GM21390 (cell line): ENCODE data around the gene AGPAT2.

ENCODE experiments used
- ATAC-seq: cut with Tn5 transposase; IDR thresholded peaks from one replicate; pipeline ENCODE4 v1.9.1; 2021; ENCODE audit not compliant: unreplicated experiment

Gene AGPAT2

DNA sequence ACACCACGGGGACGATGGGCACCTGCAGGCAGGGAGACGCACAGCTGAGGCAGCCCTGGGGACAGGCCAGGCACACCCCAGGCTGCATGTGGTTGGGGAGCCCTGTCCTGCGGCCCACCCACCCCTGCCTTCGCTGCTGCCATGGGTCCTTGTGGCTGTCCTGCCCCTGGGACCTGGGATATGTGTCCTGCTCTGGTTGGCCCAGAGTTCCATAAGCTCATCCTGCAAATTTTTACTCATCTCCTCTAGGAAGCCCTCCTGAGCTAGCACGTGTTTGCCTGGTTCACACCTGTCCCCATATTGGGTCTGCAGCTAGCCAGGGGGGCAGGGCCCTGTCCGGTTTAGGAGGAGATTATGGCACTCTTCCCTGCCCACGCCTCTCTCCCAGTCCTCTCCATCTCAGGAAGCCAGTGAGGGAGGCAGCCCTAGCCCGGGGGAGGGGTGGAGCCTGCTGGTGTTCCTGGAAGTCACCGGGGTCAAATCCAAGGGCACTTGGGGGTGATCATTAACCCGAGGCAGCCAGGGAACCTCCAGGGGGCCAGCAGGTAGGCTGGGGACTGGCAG, 12.4 kb downstream of the AGPAT2 start:
- ATAC-seq: no peak

- ATAC-seq: no peak
These were observed 13.1 kb downstream of the AGPAT2 start for GRCh38 chr9:136673975-136674785.

DNA sequence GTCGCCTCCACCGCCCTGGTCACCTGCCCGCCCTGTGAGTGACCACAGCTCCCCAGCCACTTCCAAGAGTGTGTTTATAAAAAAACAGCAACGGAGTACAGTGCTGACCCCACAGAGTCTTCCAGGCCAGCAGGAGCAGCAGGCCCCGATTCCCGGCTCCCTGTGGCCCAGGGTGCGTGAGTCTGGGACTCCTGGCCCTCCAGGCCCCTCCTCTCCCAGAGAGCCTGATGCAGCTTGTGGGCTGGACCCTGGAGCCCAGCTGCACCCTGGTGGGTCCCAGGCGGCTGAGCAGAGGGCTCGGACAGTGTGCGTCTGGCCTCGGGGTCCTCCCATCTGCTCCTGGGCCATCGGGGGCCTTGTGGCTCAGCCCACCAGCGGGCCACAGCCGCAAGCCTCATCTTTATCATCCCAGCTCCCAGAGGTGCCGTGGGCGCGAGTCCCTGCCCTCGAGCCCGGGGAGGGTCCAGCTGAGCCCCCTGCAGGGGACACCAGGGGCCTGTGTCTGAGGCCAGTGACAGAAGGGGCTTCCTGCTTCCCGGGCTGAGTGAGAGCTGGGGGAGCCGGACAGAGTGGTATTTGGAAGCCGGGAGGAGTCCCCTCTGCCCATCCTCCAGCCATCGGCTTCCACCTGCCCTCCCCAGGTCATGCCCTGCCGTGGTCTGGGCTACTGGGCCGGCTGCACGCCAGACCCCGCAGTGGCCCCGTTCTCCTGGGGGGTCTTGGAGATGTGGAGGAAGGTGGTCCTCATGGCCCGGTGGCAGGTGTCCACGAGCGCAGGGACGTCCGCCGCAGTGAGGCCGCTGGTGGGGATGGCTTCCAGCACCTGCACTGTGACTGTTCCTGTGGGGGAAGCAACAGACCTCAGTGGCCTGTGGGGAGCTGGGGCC, 13.9 kb downstream of the AGPAT2 start:
- no peak for ATAC-seq

- ATAC-seq: no peak
These were observed 14.7 kb downstream of the AGPAT2 start for GRCh38 chr9:136672431-136673087.

DNA sequence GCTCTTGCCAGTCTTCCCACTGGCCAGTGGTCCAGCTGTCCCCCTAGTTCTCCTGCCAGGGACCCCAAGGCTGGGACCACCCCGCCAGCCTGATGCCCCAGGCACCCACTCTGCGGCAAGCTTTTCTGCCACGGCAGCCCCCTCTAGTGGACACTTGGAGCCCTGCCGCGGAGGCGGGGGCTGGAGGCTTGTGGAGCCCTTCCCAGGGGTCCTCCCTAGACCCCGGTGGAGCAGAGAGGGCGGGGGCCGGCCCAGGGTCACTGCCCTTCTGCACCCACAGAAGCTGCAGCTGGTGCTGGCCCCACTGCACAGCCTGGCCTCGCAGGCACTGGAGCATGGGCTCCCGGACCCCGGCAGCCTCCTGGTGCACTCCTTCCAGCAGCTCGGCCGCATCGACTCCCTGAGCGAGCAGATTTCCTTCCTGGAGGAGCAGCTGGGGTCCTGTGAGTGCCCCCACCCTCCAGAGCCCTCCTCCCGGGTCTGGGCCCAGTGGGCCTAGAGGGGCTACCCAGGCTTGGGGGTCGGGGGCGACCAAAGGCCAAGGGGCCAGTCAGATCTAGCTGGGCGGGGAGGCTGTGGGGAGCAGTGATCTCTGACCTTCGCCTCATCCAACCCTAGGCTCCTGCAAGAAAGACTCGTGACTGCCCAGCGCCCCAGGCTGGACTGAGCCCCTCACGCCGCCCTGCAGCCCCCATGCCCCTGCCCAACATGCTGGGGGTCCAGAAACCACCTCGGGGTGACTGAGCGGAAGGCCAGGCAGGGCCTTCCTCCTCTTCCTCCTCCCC, 15.4 kb downstream of the AGPAT2 start:
- ATAC-seq: no peak

GRCh38 chr9:136671254-136671614, 16.0 kb downstream of the AGPAT2 start:
- ATAC-seq: no peak

DNA sequence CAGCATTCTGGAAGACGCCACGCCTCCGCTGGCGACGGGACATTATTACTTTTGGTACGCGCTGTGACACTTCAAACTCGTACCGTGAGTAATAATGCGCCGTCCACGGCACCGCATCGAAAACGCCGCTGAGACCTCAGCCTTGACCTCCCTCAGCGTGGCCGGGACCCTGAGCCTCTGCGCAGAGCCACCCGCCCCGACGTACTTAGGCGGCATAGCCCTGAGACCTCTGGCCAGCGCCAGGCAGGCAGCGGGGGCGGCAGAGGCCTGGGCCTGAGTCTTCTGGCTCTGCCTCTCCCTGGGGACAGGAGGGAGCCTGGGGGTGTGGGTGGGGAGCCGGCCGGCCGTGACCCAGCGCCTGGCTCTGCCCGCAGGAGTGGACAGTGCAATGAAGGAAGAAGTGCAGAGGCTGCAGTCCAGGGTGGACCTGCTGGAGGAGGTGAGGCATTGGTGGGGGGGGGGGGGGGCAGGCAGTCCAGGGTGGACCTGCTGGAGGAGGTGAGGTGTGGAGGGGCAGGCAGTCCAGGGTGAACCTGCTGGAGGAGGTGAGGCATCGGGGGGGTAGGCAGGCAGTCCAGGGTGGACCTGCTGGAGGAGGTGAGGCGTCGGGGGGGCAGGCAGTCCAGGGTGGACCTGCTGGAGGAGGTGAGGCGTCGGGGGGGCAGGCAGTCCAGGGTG, 16.5 kb downstream of the AGPAT2 start:
- ATAC-seq: no peak

- no peak for ATAC-seq
These were observed 17.3 kb downstream of the AGPAT2 start for GRCh38 chr9:136669791-136670464.

DNA sequence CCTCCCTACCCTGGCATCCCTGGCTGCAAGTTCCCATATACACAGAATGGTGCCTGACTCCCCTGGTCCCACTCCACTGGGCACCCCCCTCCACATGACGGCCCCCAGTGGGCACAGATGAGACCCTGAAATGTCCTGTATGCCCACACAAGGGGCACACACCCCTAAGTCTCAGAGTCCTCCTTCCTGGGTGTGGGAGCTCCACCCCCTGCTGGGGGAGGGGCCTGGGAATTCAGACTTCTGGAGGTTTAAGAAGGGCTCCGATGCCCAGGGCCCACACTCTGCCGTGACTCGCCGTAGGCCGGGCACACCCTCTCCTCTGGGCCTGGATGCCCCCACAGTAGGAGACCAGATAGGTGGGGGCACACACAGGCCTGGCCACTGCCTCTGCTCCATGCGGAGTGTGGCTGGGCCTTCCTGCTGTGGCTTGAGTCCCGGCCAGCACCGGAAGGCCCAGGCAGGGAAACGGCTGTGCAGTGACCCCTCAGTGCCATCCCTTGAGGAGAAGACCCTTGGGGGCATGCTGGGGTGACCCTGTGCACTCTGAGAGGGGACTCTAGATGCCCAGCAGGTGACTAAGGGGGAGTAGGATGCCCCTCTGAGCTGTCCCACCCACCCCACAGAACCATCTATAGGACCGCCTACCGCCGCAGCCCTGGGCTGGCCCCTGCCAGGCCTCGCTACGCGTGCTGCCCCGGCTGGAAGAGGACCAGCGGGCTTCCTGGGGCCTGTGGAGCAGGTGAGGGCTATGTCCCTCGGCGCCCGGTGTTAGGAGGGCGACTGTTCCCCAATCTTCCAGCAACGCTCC, 18.1 kb downstream of the AGPAT2 start:
- ATAC-seq: no peak

DNA sequence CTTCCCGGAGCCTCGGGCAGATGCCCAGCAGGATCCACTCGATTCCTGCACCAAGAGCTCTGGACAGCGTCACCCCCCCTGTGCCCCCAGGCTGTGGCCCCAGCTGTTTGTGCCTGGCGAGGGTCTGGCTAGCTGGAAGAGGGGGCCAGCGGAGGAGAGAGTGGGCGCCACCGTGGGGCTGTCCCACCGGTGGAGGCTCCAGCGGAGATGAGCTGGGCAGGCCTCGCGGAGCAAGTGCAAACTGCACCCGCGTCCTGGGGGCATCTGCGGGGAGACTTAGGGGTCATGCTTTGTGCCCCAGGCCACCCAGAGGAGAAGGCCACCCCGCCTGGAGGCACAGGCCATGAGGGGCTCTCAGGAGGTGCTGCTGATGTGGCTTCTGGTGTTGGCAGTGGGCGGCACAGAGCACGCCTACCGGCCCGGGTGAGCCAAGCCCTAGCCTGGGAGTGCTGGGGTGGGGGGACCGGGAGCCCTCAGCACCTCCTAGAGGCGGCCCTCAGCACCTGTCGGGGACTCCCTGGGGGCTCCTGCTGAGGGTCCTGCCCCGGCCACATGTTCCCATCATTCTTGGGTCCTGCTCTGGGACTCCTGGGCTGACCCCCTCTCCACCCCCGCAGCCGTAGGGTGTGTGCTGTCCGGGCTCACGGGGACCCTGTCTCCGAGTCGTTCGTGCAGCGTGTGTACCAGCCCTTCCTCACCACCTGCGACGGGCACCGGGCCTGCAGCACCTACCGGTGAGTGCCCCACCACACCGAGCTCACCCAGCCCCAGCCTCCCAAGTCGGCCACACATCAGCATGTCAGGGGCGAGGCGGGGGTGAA, 19.1 kb downstream of the AGPAT2 start:
- ATAC-seq: no peak

DNA sequence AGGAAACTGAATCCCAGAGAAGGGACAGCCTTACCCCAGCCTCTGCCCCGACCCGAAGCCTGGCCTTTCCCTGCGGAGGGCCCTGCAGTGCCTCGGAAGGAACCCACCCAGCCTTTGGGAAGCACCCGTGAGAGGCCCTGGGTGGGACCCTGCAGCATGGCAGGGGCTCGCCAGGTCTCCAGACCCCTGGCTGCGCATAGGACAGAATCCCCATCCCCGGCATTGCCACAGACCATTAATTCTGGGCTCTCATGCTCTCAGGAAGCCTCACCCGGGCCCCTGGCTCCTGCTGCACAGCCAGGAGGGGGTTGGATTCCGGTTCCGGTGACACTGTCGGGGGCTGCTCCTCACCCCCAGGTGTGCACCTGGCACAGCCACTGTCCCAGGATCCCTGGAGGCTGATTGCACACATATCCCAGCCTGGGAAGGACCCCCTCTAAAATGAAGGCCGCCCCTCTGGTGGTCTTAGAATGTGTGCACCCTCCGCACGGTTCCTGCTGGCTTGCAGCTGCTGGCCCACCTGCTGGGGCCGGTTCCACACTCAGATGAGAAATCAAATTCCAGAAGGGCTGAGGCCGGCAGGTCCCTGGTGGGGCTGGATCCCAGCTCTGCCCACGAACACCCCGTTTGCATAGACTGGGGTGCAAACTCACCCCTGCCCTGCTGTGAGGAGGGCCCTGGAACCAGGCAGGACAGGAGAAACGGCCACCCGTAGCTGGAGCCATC, 19.9 kb downstream of the AGPAT2 start:
- ATAC-seq: no peak

GRCh38 chr9:136666372-136667213, 20.7 kb downstream of the AGPAT2 start:
- no peak for ATAC-seq

- no peak for ATAC-seq
These were observed 21.4 kb downstream of the AGPAT2 start for GRCh38 chr9:136665704-136666371.

GRCh38 chr9:136665111-136665703, 22.1 kb downstream of the AGPAT2 start:
- no peak for ATAC-seq
